Body of pancreas (tissue), 4 donors: ENCODE results near the gene KRT35. TPM values are rescaled to one million over a fixed set of nuclear protein-coding genes. Genes with fewer than 3 reads are reported as not detected.

ENCODE experiments used
- ATAC-seq: fragments of 150-250 bp; one replicate; pipeline ENCODE4 v1.9.1; 2016
- DNase-seq, 4 donors: peaks; one replicate each; pipeline ENCODE4 v3.0.0-alpha.2; 2019
- H3K27ac ChIP-seq, 4 donors: fragments of 200-600 bp; sonication (generic); 1 replicate in 3 of 4; 2 replicates in 1 of 4; pipeline versions ENCODE4 v1.5.1 to v1.6.1; 2016 to 2019; ENCODE audit warnings: mild to moderate bottlenecking in 1 of 4, mixed read lengths in 1 of 4, moderate library complexity in 1 of 4
- H3K27me3 ChIP-seq, 2 donors: fragments of 200-600 bp; sonication (generic); one replicate each; pipeline ENCODE4 v1.6.0; 2016; ENCODE audit warnings: mild to moderate bottlenecking in 1 of 2
- H3K36me3 ChIP-seq, 2 donors: fragments of 200-600 bp; sonication (generic); replicated peaks in 1 of 2; 2 replicates each; pipeline ENCODE4 v1.5.1; 2016; ENCODE audit warnings: low read depth in 2 of 2; ENCODE audit not compliant: insufficient read depth in 1 of 2
- H3K4me1 ChIP-seq: fragments of 200-600 bp; sonication (generic); one replicate; pipeline ENCODE4 v1.6.0; 2016
- H3K4me3 ChIP-seq, 2 donors: fragments of 200-600 bp; sonication (generic); 1 replicate in 1 of 2; 2 replicates in 1 of 2; pipeline ENCODE4 v1.5.1; 2016 to 2019
- H3K9me3 ChIP-seq, 3 donors: fragments of 200-600 bp; sonication (generic); 1 replicate in 2 of 3; 2 replicates in 1 of 3; pipeline ENCODE4 v1.5.1; 2016
- POLR2A ChIP-seq, 3 donors: fragments of 450-650 bp; IDR thresholded peaks; one replicate each; pipeline ENCODE4 v1.6.1; 2016; ENCODE audit warnings: antibody characterized with exemption in 3 of 3, mild to moderate bottlenecking in 2 of 3
- WGBS, 2 donors: methylation state at CpG; one replicate each; pipeline ENCODE4 v1.1.5; 2017; 5-methylcytosine and 5-hydroxymethylcytosine counted together
- intact Hi-C: fragments of 100-400 bp; cut with DNase I; formaldehyde crosslinking; loops from one replicate; pipeline ENCODE4 v1.15.1; 2023
- total RNA-seq, 2 donors: library from RNA; depleted of rRNA; stranded (reverse); fragments of >200 nt; gene quantifications; one replicate each; pipeline ENCODE4 v1.1.0, GENCODE V29; 2016
- TF ChIP-seq, protein P1 (sequence below), 7 experiments: fragments of 450-650 bp in 4 of 7; fragments of 200-600 bp in 3 of 7; sonication (generic) in 3 of 7; IDR thresholded peaks; one replicate each; pipeline ENCODE4 v1.5.1; 2016 to 2019; ENCODE audit warnings: antibody characterized with exemption in 7 of 7

KRT35 gene
- total RNA-seq, 2 donors from 2014 or later = not detected

DNA sequence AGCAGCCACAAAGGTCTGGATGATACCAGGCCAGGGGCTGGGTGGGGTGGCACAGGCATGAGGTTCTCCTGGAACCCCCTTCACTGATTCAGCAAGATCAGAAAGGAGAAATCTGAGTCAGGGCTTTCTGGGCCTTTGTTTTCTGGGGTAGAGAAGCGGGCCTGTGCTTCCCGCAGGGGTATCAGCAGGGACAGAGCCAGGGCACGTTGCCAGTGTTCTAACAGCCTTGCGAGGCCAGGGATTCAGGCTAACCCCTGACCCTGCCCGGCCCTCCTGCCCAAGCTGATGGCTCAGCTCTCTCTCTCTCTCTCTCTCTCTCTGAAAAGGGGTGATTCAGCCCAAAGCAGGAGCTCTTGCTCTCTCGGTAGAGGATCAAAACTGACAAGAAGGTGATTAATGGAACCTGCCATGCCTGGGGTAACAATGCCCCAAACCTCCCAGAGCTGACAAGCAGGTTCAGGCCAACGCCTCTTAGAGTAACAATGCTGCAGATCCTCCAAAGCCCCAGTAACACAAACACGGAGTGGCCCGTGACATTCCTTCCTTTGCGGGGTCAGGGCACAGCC is 26.4 kb upstream of the KRT35 start:
- no peak for DNase-seq
- TF ChIP-seq, protein P1, sequence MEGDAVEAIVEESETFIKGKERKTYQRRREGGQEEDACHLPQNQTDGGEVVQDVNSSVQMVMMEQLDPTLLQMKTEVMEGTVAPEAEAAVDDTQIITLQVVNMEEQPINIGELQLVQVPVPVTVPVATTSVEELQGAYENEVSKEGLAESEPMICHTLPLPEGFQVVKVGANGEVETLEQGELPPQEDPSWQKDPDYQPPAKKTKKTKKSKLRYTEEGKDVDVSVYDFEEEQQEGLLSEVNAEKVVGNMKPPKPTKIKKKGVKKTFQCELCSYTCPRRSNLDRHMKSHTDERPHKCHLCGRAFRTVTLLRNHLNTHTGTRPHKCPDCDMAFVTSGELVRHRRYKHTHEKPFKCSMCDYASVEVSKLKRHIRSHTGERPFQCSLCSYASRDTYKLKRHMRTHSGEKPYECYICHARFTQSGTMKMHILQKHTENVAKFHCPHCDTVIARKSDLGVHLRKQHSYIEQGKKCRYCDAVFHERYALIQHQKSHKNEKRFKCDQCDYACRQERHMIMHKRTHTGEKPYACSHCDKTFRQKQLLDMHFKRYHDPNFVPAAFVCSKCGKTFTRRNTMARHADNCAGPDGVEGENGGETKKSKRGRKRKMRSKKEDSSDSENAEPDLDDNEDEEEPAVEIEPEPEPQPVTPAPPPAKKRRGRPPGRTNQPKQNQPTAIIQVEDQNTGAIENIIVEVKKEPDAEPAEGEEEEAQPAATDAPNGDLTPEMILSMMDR (IDR thresholded peaks at IDR 0.05) = no peak
- TF ChIP-seq POLR2A (IDR thresholded peaks at IDR 0.05) = no peak

DNA sequence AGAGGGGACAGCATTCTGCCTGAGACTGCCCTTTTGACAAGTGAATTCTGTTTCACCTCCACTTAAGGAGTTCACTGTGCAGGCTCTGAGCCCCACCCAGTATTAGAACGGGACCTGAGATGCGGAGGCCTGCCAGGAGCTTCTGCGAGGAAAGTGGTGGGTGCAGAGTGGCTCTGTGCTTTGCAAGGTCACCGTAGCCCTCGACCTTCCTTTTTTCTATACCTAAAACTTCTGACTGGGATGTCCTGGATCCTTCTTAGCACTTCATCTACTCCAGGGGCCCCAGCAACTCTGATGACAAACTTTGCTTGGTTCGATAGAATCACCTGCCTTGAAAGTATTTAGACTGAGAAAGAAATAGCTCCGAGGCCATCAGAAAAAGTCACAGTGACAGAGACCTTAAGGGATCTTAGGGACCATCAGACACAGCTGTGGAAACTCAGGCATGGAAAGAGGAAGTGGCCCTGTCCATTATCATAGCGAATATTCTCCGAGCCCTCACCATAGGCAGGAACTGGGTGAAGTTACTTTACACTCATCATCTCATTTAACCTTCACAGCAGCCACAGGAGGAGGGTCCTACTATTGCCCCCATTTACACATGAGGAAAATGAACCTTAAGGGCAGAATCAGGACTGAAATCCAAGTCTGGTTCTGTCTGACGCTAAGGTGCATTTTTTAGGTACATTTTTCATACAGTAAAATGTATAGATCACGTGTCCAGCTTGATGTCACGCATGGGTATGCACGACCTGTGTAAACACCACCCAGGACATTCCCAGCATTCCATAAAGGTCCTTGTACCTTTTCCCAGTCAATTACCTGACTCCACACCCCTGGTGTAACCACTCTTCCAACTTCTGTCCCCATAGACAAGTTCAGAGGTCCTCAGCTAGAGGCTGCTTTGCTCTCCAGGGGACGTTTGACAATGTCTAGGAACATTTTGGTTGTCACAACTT is 25.1 kb upstream of the KRT35 start:
- Histone ChIP-seq H3K27ac (no peak overlapping the region), H3K27me3 (no peaks in the 10 kb centered on the region), H3K4me1 (no peaks in the 10 kb centered on the region), H3K9me3 (no peaks in the 10 kb centered on the region), H3K4me3 (no peak overlapping the region), H3K36me3 (no peaks in the 10 kb centered on the region)
- intact Hi-C loops = no loop called here
- DNase-seq (no peak), ATAC-seq (no peak)
- TF ChIP-seq POLR2A (IDR thresholded peaks at IDR 0.05) = no peak
- TF ChIP-seq, protein P1 (IDR thresholded peaks at IDR 0.05) = no peak
- 57 to 60% methylated on average over 14 of the region's 14 CpGs for WGBS, 2 donors

More for the DNA sequence above, 26.4 kb upstream of the KRT35 start:
- Histone ChIP-seq H3K27me3 (no peaks in the 10 kb centered on the region), H3K4me1 (no peaks in the 10 kb centered on the region), H3K36me3 (no peaks in the 10 kb centered on the region), H3K9me3 (no peaks in the 10 kb centered on the region), H3K4me3 (no peak overlapping the region), H3K27ac (no peak overlapping the region)
- intact Hi-C loops = no loop called here
- 27 to 45% methylated on average over 6 to 10 of the region's 10 CpGs for WGBS, 2 donors
- ATAC-seq = no peak

DNA sequence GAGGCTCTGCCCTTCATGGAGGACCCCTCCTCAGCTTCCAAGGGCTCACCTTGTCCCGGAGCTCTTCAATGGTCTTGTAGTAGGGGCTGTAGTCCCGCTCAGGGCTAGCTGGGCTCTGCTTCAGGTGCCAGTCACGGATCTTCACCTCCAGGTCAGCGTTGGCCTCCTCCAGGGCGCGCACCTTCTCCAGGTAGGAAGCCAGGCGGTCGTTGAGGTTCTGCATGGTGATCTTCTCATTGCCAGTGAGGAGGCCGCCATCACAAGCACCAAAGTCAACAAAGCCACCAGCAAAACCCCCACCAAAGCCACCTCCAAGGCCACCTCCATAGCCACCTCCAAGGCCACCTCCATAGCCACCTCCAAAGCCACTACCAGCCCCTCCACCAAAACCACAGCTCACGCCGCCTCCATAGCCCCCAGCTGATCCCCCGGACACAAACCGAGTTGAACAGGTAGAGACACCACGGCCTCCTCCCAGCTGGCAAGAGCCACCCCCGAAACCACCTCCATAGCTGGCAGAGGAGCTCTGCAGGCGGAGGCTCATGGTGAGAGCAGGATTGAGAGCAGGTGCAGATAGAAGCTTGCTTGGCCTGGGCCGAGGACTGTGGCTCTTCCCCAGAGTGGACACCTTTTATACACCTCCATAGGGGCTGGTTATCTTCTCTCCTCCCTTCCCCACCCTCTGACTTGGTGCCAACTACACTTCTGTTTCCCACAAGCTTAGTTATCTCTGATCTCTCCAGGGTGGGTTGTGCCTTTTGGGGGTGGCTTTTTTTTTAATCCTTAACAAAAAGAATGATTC is 24.3 kb upstream of the KRT35 start, which contains the start of gene KRT13:
Gene KRT13 (minus strand): TSS at position 606 of the 802 bp plus-strand sequence. CDS start 62 bp downstream, at position 544.
- no peaks in the 10 kb centered on the region for H3K27me3 ChIP-seq
- H3K27ac ChIP-seq = no peak within 1 kb of the TSS
- no peak for DNase-seq
- intact Hi-C loops = no loop called here
- H3K4me1 ChIP-seq = no peaks in the 10 kb centered on the region
- TF ChIP-seq, protein P1 (IDR thresholded peaks at IDR 0.05) = no peak
- TF ChIP-seq POLR2A (IDR thresholded peaks at IDR 0.05) = no peak
- H3K36me3 ChIP-seq = no peaks in the 10 kb centered on the region
- no peak for ATAC-seq
- 71 to 77% methylated on average over 8 to 17 of the region's 17 CpGs for WGBS, 2 donors
- no peaks in the 10 kb centered on the region for H3K9me3 ChIP-seq
- H3K4me3 ChIP-seq = no peak within 1 kb of the TSS

DNA sequence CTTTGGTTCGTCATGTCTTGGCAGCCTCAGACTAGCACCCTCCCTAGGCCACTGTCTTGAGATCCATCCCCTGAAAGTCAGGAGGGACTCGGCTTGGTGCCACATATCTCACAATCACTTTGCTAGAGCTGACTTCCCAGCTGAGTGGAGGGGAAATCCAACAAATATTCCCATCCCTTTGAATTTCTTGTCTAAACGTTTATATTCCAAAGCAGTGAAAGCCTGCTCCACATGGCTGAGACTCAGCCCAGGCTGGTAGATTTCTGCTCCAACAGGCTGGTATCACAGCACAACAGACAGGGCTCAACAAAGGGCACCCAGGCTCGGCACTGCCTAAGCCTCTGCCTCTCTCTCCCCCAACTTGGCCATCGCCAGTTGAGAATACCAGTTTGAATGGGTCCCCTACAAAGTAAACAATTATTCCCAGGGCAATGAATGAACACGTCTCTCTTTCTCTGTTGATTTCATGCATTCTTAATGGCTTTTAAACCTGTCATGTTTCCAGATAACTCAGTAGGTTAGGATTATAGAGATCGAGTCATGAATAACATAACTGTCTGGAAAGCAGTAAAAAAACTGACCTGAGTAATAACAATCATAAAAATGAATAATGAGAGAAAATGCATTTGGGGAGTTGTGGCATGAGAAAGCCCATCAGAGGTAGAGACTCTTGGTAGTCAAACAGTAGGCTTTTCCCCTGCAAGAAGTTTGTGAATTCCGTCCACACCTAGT is 23.5 kb upstream of the KRT35 start:
- intact Hi-C loops = no loop called here
- Histone ChIP-seq H3K36me3 (no peaks in the 10 kb centered on the region), H3K4me1 (no peaks in the 10 kb centered on the region), H3K9me3 (no peaks in the 10 kb centered on the region), H3K27ac (no peak overlapping the region), H3K4me3 (no peak overlapping the region), H3K27me3 (no peaks in the 10 kb centered on the region)
- ATAC-seq (no peak), DNase-seq (no peak)
- no peak for TF ChIP-seq POLR2A (IDR thresholded peaks at IDR 0.05)
- TF ChIP-seq, protein P1 (IDR thresholded peaks at IDR 0.05) = no peak
- 42 to 46% methylated on average over 8 of the region's 8 CpGs for WGBS, 2 donors
